Epithelial cell of prostate (primary cell): ENCODE data around the gene OR4K2.
"Not testable (repeated sequence)": the region's sequence is repeated elsewhere in the genome, so short reads cannot be mapped to it uniquely, and the experiment has no call there.

Experiments used
- DNase-seq: peaks from one replicate; pipeline ENCODE4 v3.0.0-alpha.2; 2011; ENCODE audit warnings: low read depth, low spot score
- H3K27ac ChIP-seq: fragments of 450-650 bp; 2 replicates; pipeline ENCODE4 v1.5.1; 2017; ENCODE audit warnings: mild to moderate bottlenecking

The OR4K2 gene, protein sequence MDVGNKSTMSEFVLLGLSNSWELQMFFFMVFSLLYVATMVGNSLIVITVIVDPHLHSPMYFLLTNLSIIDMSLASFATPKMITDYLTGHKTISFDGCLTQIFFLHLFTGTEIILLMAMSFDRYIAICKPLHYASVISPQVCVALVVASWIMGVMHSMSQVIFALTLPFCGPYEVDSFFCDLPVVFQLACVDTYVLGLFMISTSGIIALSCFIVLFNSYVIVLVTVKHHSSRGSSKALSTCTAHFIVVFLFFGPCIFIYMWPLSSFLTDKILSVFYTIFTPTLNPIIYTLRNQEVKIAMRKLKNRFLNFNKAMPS

DNA sequence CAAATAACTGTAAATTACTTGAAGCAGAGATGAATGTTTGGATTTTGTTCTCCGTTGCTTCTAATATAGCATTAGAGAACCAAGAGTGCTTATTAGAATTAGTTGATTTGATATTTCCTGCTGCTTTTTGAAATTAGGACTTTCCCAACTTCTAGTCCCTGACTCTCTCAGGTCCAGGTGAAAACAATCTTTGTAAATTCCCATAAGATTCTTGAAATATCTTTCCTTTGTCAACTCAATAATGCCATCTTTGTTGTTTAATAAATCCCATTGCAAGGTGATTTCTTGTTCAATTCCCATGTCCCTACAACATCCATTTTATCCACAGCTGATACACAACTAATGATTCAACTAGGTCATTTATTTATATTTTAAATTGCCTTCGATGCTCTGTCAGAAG, at the start of gene OR4K2:
TSS of gene OR4K2 (plus strand) at position 301 of the 400 bp plus-strand sequence. CDS start 1,126 bp downstream, outside the sequence.
- H3K27ac ChIP-seq = no peak within 1 kb of the TSS
- no peak for DNase-seq

DNA sequence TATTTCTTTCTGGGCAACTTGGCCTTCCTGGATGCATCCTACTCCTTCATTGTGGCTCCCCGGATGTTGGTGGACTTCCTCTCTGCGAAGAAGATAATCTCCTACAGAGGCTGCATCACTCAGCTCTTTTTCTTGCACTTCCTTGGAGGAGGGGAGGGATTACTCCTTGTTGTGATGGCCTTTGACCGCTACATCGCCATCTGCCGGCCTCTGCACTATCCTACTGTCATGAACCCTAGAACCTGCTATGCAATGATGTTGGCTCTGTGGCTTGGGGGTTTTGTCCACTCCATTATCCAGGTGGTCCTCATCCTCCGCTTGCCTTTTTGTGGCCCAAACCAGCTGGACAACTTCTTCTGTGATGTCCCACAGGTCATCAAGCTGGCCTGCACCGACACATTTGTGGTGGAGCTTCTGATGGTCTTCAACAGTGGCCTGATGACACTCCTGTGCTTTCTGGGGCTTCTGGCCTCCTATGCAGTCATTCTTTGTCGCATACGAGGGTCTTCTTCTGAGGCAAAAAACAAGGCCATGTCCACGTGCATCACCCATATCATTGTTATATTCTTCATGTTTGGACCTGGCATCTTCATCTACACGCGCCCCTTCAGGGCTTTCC, 47.2 kb upstream of the OR4K2 start:
- not testable (repeated sequence) for DNase-seq, H3K27ac ChIP-seq

DNA sequence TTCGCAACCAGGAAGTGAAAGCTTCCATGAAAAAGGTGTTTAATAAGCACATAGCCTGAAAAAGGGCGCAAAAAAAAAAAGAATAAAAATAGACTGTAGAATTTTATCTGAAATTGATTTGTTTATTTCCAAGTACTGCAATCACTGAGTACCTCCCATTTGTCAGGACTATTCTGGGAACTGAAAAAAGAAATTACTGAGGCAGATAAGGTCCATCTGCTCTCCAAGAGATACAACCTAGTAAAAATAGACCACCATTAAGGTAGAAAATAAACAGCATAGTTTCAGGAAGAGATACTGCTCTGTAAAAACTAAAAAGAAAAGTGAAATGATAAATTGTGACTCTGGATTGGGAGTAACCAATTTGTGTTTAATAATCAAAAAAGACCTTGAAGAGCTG, 46.6 kb upstream of the OR4K2 start:
- no peak for DNase-seq

DNA sequence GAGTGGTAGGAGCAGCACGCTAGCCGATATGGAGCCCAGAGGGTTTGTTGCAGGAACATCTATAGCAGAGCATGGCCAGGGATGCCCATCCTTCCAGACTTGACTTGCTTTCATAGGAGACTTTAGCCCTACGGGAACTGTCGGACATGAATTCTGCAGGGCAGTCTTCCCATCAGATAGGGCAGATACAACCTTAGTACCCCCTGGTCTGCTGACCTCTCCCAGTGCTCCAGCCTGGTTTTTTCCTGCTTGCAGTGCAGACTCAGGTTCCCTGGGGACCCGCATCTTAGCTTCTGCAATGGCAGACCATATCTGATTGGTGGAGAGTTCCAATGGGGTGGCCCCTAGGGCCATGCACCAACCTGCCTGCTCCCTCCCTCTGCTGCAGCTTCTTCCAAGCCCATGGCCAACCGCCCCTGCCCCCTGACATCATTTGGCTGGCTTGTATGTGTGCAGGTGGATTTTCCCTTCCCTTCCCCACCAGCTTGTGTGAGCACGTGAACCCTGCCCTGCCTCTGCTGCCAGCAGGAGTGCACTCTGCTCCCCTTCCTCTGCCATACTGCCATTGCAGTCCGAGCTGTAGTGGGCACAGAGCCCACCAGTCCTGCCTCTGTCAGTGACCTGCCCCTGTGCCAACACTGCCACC, 40.6 kb upstream of the OR4K2 start:
- not testable (repeated sequence) for H3K27ac ChIP-seq, DNase-seq

More for the DNA sequence above, 46.6 kb upstream of the OR4K2 start:
- no peak overlapping the region for H3K27ac ChIP-seq

DNA sequence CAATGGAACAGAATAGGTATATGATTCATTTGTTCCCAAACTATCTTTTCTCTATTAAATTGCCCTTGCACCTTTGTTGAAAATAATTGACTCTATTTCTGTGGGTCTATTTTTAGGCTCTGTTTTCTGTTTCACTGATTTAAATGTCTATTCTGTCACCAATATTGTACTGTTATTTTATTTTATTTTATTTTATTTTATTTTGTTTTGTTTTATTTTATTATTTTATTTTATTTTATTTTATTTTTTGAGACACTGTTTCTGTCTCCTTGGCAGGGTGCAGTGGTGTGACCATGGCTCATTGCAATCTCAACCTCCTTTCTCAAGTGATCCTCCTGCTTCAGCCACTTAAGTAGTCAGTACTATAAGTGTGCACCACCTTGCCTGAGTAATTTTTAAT, 36.5 kb upstream of the OR4K2 start:
- no peak for DNase-seq
- no peak overlapping the region for H3K27ac ChIP-seq

DNA sequence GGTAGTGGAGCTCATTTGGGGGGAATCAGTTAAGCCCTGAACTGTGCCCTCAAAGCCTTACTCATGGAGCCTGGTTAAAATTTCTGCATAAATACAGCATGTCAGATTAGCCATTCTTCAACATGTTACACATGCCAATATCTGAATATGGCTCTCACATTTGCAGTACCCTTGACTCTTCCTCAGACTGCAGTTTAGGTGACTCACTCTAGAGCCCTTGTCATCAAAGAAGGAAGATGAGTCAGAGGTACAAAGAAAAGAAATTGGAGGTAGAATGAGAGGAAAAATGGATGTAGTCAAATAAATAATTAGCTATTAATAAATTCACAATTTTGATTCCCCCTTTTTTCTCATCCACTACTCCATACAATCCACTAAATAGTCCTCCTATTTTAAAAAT, 23.6 kb upstream of the OR4K2 start:
- no peak for DNase-seq
- no peak overlapping the region for H3K27ac ChIP-seq

DNA sequence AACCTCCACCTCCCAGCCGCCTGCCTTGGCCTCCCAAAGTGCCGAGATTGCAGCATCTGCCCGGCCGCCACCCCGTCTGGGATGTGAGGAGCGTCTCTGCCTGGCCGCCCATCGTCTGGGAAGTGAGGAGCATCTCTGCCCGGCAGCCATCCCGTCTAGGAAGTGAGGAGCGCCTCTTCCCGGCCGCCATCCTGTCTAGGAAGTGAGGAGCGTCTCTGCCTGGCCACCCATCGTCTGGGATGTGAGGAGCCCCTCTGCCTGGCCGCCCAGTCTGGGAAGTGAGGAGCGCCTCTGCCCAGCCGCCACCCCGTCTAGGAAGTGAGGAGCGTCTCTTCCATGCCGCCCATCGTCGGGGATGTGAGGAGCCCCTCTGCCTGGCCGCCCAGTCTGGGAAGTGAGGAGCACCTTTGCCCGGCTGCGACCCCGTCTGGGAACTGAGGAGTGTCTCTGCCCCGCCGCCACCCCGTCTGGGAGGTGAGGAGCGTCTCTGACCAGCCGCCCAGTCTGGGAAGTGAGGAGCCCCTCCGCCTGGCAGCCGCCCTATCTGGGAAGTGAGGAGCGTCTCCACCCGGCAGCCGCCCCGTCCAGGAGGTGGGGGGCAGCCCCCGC, 8.8 kb upstream of the OR4K2 start:
- not testable (repeated sequence) for DNase-seq, H3K27ac ChIP-seq

DNA sequence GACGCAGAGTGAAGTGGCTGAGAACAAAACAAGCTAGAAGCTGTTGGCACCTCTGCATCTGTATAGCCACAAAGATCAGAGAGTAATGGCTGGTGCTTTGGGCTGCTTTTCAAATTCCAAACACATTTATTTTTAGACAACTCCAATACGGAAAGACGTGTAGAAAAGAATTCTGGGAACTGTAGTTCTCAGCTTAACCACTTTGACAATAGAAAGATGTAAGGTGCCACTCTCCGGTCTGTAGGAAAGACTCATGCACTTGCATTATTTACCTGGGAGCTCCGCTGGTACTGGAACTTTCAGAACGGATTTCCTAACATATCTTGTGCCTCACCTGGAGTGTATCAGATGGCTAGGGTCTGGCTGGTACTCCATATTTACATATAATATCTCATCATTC, 1.8 kb upstream of the OR4K2 start:
- DNase-seq = no peak

DNA sequence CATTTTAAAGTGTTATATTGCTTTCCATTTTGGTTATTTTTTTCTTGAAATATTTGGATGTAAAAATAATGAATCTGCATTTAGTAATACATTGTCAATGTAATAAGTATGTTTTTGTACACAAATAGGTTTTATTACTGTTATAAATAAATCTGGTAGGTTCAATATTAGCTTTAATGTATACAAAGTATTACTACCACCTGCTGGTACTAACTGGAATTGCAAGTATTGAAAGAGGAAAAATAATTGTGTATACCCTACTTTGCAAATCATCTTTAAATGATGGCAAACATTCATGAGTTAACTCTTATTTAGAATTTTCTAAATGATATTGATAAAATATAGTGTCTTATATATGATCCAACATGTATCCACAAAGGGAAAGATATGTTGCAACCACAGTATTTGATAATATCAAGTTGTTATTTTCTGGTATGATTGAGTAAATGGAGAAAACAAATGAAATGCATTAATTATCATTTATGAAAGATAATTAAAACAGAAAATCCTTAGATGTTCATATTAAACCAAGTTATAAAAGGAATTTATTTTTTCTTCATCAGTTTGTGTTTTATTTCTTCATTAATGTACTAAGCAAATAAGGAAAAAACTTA, 3.2 kb downstream of the OR4K2 start:
- no peak for DNase-seq
- no peak overlapping the region for H3K27ac ChIP-seq

More for the DNA sequence above, 1.8 kb upstream of the OR4K2 start:
- H3K27ac ChIP-seq = no peak overlapping the region

DNA sequence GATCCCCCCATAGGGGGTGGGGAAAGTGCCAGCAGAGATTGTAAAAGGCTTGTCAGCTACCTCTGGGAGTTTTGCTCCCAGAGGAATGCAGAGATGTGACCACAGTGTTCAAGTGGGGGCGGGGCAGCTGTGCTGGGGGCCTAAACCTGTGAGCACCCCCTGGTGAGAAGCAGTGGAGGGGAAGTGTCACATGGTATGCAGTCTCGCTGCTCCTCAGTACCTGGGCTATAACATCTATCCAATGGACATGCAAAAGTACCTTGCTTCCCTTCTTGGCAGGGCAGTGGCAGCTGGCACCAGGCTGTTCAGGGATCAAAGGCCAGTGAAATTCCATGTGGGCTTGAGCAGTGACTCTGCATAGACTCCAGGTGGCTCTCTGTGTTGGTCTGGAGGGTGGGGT, 20.3 kb downstream of the OR4K2 start:
- DNase-seq = no peak
- H3K27ac ChIP-seq = no peak overlapping the region

DNA sequence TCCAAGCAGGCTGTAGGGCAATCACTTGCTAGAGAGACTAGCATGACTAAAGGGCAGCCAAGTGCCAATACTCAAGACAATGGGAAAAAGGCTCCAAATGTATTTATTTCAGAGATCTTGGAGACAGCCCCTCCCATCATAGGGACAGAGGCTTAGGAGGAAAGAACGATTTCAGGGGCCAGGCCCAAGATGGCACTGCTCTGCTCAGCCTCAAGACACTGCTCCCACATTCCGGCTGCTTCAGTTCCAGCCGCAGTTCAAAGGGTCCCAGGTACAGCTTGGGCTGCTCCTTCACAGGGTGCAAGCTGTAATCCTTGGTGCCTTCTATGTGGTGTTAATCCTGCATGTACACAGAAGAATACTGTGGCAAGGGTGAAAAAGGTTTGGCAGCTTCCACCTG, 26.1 kb downstream of the OR4K2 start:
- no peak overlapping the region for H3K27ac ChIP-seq
- DNase-seq = no peak

DNA sequence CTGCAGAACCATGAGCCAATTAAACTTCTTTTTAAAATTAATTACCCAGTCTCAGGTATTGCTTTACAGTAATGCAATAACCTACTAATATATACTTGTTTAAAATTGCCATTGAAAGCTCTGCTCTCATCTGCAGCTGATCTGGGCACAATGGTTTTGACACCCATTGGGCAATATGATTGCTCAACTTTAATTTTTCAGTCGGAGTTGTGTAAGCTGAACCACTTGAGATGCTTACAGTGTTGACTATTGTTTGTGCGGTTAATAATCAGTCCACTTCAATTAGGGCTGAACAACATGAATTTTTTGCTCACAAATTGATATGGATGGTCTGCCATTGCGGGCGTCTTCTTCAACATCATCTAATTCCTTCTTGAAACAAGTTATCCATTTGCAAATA, 27.5 kb downstream of the OR4K2 start:
- DNase-seq = no peak
- no peak overlapping the region for H3K27ac ChIP-seq

DNA sequence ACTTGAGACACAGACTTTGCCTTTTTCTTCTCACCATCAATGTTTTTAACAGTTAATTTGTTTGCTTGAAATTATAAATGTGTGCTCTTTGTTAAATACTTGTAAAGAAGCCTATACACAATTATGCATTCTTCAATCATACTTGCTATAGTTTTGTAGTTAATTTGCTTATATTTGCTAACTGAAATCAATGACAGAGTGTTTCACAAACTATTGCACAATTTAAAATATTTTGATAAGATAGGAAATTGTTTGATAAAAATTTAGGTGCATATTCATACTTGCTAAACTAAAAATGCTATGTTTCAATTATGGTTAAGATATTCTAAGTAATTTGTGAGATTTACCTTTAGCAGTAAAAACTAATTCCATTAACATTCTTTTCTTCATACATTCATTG, 31.7 kb downstream of the OR4K2 start:
- no peak overlapping the region for H3K27ac ChIP-seq
- no peak for DNase-seq

DNA sequence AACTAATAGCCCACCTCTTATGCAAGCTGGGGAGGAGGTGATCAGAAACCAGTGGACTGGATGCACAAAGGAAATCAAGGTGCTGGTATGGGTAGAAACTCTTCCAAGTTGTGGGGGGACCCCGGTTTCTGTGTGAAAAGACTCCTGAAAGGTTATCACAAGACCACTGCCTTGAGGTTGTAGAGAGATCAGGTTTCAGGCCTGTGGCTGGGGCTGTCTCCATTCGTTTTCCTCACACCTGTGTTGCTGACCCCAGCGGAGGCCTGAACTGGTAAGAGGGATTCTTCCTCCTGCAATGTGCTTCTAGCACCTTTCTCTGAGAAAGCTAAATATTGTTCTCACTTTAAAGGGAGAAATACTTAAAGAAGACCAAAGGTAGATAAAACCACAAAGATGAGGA, 36.2 kb downstream of the OR4K2 start:
- no peak overlapping the region for H3K27ac ChIP-seq
- no peak for DNase-seq

DNA sequence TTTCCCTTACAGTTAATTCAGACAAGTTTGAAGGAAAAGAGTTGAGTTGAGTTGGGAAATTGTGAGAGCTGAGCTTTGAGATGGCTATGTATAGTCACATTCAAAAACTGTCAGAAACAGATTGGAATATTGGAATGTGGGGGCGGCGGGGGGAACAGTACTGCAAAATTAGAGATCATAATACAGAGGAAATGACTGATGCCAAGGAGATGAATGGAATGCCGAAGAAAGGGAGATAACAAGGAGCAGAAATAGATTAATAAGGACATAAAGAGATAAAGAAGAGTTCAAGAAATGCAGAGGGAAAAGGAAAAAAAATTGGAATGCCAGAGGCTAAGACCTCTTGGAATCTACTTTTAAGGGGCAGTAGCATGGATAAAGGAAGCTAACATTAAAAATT, 42.3 kb downstream of the OR4K2 start:
- DNase-seq = no peak
- no peak overlapping the region for H3K27ac ChIP-seq

DNA sequence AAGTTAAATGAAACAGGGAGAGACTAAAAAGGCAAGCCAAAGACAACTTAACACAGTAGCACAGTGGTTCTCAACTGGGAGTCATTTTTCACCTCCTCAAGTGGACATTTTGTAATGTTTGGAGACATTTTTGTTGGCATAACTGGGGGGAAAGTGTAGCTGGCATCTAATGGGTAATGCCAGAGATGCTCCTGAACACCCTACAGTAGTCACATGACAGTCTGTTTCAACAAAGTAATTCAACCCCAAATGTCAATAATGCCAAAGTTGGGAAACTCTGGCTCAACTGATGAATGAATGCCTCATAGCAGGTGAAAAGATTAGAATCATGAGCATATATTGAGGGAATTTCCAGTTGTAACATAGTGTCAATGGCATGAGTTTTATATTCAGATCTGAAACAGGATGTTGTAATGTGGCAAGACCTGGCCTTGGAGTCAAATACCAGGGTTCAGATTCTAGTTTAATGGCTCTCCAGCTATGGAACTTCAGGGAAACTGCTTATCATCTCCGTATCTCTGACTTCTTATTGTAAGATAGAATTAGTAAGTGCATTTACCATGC, 43.1 kb downstream of the OR4K2 start:
- no peak for DNase-seq
- H3K27ac ChIP-seq = no peak overlapping the region

DNA sequence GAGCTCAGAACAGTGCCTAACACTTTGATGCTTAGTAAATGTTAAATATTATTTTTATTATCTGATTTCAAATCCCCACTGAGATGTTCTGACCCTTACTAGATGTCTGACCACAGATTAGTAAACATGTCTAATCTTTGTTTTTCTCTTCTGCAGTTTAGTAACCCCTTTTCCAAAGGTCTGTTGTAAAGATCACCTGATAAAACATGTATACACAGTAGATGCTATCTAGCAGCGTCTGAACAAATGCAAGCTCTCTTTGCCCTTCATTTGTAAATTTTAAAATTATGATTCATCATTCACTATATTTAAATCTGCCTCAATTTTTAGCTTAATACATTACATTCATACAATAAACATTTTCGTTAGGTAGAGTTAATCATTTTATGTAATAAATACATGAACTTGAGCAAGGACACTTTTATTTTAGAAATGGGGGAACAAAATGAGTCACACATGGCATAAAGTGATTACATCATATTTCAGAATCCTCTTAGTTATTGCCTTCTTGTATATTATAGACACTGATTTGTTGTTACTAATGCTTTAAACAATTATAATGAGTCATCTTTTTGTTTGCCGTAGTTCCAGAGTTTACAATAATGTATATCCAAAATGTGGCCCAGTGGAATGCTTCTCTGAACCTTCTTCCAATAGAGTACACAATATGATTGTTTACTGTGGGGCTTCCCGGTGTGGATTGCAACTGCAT, 43.8 kb downstream of the OR4K2 start:
- no peak overlapping the region for H3K27ac ChIP-seq
- no peak for DNase-seq

DNA sequence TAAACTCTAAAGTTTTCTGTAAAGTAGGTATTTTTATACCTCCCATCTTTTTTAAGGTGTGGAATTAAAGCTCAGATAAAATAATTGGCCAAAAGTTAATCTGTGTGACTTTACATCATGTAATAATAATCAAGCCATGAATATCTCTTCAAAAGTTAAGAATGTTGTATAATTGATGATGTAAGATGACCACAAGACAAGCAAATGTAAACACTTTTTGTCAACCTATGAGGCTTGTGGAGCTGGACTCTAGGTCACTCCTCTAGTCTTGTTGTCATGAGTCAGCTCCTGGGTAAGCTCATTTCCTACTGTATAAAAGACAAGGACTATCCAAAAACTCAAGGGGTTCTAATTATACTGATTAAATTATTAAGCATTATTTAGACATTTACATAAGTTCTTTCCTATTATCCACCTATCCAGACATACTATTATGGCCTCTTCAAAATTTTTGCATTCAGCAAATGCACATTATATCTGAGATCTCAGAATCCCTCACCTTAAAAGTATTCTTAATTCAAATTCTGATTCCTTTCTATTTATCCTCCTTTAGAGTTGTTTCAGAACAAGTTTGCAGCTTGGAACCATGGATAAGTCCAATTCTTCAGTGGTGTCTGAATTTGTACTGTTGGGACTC, 45.2 kb downstream of the OR4K2 start, which contains the start of gene OR4K5:
TSS of gene OR4K5 (plus strand) at position 587 of the 637 bp plus-strand sequence. CDS start at position 587, 0 bp downstream.
- DNase-seq = no peak

DNA sequence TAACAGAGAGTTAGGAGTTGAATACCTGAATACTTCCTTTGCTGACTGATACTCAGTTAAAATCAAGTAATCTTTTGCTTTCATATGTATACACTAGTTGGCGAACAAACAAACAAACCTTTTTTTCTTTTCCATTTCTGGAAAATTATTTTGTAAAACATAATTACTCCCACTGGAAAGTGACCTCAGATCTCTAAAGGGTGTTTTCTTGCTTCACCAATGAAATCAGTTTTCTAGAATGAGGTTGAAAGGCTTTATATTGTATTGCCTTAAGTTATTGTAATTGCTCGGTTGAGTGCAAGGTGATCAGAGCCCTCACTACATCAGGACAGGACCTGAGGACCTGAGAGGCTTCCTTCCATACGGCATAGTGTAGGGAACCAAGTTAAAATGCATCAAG, 55.7 kb downstream of the OR4K2 start, which contains the start of gene OR4K1:
TSS of gene OR4K1 (plus strand) at position 301 of the 400 bp plus-strand sequence. CDS start 4,750 bp downstream, outside the sequence.
- H3K27ac ChIP-seq = no peak within 1 kb of the TSS
- no peak for DNase-seq

More for the DNA sequence above, 45.2 kb downstream of the OR4K2 start, which contains the start of gene OR4K5:
- H3K27ac ChIP-seq = no peak within 1 kb of the TSS
